RWPE2 (cell line): ENCODE data around the gene CELF2.

ENCODE experiments used
- ATAC-seq: fragments of 200-7000 bp; cut with Tn5 transposase; 3 replicates; pipeline ENCODE4 v1.9.1; 2021; ENCODE audit warnings: low read depth
- DNase-seq: peaks from one replicate; pipeline ENCODE4 v3.0.0-alpha.2; 2020; ENCODE audit warnings: low spot score
- H3K27ac ChIP-seq: fragments of 450-650 bp; 2 replicates; pipeline ENCODE4 v1.5.1; 2017; ENCODE audit warnings: mild to moderate bottlenecking; ENCODE audit not compliant: poor library complexity, severe bottlenecking
- H3K27me3 ChIP-seq: fragments of 250-450 bp; sonication (Bioruptor Pico); 2 replicates; pipeline ENCODE4 v1.5.1; 2021; ENCODE audit warnings: mild to moderate bottlenecking, moderate library complexity; ENCODE audit not compliant: insufficient read depth, poor library complexity, severe bottlenecking
- H3K36me3 ChIP-seq: fragments of 250-450 bp; sonication (Bioruptor Pico); 2 replicates; pipeline ENCODE4 v1.5.1; 2020; ENCODE audit warnings: low read depth, mild to moderate bottlenecking, moderate library complexity
- H3K4me1 ChIP-seq: fragments of 250-450 bp; sonication (Bioruptor Pico); 2 replicates; pipeline ENCODE4 v1.5.1; 2021; ENCODE audit warnings: mild to moderate bottlenecking, moderate library complexity; ENCODE audit not compliant: insufficient read depth, poor library complexity, severe bottlenecking
- H3K4me3 ChIP-seq: fragments of 250-450 bp; sonication (Bioruptor Pico); 2 replicates; pipeline ENCODE4 v1.5.1; 2021; ENCODE audit warnings: mild to moderate bottlenecking, moderate library complexity; ENCODE audit not compliant: severe bottlenecking
- H3K9me3 ChIP-seq: fragments of 250-450 bp; sonication (Bioruptor Pico); 2 replicates; pipeline ENCODE4 v1.5.1; 2021; ENCODE audit warnings: mild to moderate bottlenecking, moderate library complexity; ENCODE audit not compliant: severe bottlenecking
- CTCF ChIP-seq: fragments of 450-650 bp; IDR thresholded peaks from one replicate; pipeline ENCODE4 v1.5.1; 2017; ENCODE audit warnings: mild to moderate bottlenecking, moderate library complexity; ENCODE audit not compliant: poor library complexity, severe bottlenecking

CELF2 gene

GRCh38 chr10:10977226-10977956, 40.3 kb upstream of the CELF2 start:
- Histone ChIP-seq H3K4me1 (peaks cover 4% of the 10 kb centered on the region), H3K27me3 (no peaks in the 10 kb centered on the region), H3K27ac (no peak overlapping the region), H3K9me3 (no peaks in the 10 kb centered on the region), H3K4me3 (no peak overlapping the region), H3K36me3 (no peaks in the 10 kb centered on the region)
- ATAC-seq, result no peak
- no peak for DNase-seq
- no peak for TF ChIP-seq CTCF

GRCh38 chr10:10977978-10978377, 39.7 kb upstream of the CELF2 start:
- ATAC-seq, result no peak
- TF ChIP-seq CTCF, result no peak
- H3K27ac ChIP-seq, result no peak overlapping the region

GRCh38 chr10:10985361-10985760, 32.3 kb upstream of the CELF2 start:
- DNase-seq (no peak), ATAC-seq (no peak)
- no peaks in the 10 kb centered on the region for H3K4me1 ChIP-seq
- no peak overlapping the region for H3K4me3 ChIP-seq
- TF ChIP-seq CTCF, result no peak
- no peaks in the 10 kb centered on the region for H3K9me3 ChIP-seq
- no peaks in the 10 kb centered on the region for H3K36me3 ChIP-seq
- no peak overlapping the region for H3K27ac ChIP-seq
- H3K27me3 ChIP-seq, result no peaks in the 10 kb centered on the region

More at GRCh38 chr10:10977978-10978377, 39.7 kb upstream of the CELF2 start:
- Histone ChIP-seq H3K9me3 (no peaks in the 10 kb centered on the region), H3K36me3 (no peaks in the 10 kb centered on the region), H3K4me3 (no peak overlapping the region), H3K27me3 (no peaks in the 10 kb centered on the region), H3K4me1 (peaks cover 4% of the 10 kb centered on the region)
- no peak for DNase-seq

- Histone ChIP-seq H3K4me1 (no peaks in the 10 kb centered on the region), H3K4me3 (no peak overlapping the region), H3K9me3 (no peaks in the 10 kb centered on the region), H3K36me3 (no peaks in the 10 kb centered on the region), H3K27me3 (no peaks in the 10 kb centered on the region), H3K27ac (no peak overlapping the region)
- TF ChIP-seq CTCF, result no peak
- DNase-seq (no peak), ATAC-seq (no peak)
Measured at GRCh38 chr10:10986606-10987005, 31.1 kb upstream of the CELF2 start.

- no peak overlapping the region for H3K27ac ChIP-seq
- H3K4me3 ChIP-seq, result no peak overlapping the region
- no peak for TF ChIP-seq CTCF
- no peaks in the 10 kb centered on the region for H3K27me3 ChIP-seq
- no peaks in the 10 kb centered on the region for H3K36me3 ChIP-seq
- no peak for DNase-seq
- no peaks in the 10 kb centered on the region for H3K9me3 ChIP-seq
- no peaks in the 10 kb centered on the region for H3K4me1 ChIP-seq
- no peak for ATAC-seq
Measured at GRCh38 chr10:10987111-10987510, 30.6 kb upstream of the CELF2 start.
